NOMO-1 treated with DMSO at 0.1 percent for 48 hours (cell line): ENCODE measurements around the gene UBE2E1.
"Not testable (repeated sequence)": the region's sequence is repeated elsewhere in the genome, so short reads cannot be mapped to it uniquely, and the experiment has no call there.

Experiments used
- DNase-seq: peaks from one replicate; lab custom pipeline; 2025; ENCODE audit not compliant: unreplicated experiment; lab: John Stamatoyannopoulos, UW

UBE2E1 gene

DNA sequence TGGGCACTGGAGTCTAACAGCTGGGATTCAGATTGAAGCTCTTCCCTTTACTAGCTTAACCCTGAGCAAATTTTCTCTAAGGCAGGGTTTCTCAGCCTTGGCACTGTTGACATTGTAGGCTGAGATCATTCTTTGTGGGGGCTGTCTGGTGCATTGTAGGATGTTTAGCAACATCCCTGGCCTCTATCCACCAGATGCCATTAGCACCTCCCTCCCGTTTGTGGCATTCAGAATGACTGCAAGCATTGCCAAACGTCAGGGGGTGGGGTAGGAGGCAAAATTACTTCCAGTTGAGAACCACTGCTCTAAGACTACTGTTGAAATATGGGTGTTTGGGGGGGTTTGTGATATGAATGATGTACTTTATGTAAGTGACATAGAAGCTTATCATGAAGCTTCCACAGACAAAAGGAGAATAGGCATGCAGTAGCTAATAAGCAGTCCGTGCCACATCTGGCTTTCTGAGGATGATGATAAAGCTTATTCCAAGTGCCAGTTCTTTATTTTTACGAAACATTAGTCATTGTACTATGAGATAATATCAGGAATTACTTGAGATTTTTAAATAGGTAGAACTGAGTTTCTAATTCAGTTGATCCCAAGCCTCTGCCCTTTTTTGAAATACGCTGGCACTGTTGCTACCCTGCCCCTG, 71.7 kb downstream of the UBE2E1 start:
- DNase-seq = peak; percentile 81

DNA sequence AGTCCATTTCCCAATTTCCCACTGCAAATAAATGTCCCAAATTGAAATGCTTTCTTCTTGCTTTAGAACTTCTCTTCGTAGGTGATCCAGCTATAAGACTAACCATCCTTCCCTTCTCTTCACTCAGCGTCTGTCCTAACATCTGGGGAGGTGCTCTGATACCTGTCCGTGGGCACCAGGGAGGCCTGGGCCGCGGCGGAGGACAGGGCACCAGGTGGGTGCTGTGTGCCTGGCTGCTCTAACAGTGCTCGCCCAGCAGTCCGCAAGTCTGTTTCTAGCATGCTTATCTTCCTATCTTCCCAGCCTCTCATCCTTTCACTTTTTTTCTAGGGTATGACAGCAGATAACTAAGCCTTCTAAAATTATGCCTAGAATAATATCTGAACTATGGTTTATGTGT, 73.7 kb downstream of the UBE2E1 start:
- DNase-seq = no peak

DNA sequence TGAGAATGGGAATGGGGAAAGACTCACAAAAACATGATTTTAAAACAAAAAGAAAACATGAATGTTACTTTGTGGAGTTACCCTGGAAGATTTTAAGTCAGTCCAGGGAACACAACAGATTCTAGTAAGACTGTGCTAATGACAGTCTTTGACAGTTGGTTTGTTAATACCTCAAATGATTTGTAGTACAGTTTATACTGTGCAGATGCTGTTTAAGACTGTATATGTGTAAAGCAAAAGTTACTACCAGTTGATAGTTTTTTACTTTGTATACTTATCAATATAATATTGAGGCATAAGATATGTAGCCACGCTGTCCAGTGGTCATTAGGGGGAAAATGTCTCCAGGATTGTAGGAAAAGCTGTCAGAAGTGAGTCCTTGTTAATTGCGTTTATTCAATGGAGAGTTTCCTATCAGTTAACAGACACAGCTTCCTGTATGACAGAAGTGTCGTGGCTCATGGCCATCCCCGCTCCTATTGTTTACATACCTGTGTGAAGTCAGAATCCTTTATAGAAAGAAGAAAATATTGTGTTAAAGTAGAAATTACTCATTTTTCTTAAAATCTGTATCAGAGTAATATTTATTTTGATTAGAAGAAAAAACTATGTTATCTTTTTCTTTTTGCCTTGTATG, 75.1 kb downstream of the UBE2E1 start:
- no peak for DNase-seq

DNA sequence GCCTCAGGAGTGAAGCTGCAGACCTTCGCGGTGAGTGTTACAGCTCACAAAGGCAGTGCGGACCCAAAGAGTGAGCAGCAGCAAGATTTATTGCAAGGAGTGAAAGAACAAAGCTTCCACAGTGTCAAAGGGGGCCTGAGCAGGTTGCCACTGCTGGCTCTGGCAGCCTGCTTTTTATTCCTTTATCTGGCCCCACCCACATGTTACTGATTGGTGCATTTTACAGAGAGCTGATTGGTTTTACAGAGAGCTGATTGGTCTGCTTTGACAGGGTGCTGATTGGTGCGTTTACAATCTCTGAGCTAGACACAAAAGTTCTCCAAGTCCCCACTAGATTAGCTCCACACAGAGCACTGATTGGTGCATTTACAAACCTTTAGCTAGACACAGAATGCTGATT, 76.2 kb downstream of the UBE2E1 start:
- DNase-seq = not testable (repeated sequence)

DNA sequence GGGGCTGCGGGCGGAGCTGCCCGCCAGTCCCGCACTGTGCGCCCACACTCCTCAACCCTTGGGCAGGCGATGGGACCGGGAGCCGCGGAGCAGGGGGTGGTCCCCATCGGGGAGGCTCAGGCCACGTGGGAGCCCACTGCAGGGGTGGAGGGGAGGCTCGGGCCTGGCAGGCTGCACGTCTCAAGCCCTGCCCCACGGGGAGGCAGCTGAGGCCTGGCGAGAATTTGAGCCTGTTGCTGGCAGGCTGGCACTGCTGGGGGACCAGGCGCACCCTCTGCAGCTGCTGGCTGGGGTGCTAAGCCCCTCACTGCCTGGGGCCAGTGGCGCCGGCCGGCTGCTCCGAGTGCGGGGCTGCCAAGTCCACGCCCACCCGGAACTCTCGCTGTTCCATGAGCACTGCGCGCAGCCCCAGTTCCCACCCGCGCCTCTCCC, 76.7 kb downstream of the UBE2E1 start:
- no peak for DNase-seq

DNA sequence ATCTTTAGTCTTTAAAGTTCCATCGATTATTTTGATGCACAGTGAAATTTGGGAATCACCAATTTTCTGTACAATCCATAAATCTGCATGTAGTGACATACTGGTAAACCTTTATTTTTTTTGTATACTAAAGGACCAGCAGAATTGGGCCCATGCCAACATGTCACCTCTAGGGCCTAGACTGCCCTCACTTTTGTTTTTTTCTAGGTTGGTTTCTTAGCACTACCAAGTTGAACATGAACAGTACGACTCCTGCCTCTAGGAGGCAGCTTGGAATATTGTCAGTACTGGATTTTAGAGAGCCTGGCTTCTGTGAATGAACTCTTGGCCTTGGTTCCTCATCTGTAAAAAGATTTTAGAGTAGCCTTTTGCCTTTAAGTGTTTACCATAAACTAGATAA, 78.7 kb downstream of the UBE2E1 start:
- DNase-seq = no peak

DNA sequence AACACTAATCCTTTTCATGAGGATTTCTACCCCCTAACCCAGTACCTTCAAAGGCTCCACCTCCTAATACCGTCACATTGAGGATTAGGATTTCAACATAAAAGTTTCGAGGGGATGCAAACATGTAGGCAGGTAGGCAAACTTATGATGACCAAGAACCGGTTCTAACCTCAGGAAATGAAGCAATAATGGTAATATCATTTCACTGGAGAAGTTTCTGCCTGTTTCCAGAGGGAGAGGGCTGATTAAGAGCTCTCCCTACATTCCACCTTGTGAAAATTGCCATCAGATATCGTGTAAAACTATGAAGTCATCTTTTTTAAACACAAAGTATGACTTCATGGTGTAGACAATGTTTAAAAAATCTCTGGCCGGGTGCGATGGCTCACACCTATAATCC, 79.5 kb downstream of the UBE2E1 start:
- DNase-seq = no peak

DNA sequence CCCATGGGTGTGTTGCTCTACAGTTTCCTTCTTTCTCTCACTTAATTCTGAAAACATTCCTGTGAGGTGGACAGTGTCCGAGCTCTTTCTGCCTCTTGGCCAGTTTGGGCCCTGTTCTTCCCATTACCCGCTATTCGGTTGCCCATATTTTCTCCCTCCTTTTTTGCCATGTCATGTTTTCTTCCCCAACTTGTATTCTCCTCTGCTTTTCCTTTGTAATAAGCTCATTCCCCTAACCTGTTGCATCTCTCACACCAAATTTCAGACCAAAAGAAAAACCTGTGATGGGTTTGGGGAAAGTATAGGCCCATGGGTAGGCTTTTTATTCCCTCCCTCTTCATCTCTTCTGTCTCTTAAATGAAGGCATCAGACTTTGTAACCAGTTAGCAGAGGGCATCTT, 80.6 kb downstream of the UBE2E1 start:
- DNase-seq = no peak

DNA sequence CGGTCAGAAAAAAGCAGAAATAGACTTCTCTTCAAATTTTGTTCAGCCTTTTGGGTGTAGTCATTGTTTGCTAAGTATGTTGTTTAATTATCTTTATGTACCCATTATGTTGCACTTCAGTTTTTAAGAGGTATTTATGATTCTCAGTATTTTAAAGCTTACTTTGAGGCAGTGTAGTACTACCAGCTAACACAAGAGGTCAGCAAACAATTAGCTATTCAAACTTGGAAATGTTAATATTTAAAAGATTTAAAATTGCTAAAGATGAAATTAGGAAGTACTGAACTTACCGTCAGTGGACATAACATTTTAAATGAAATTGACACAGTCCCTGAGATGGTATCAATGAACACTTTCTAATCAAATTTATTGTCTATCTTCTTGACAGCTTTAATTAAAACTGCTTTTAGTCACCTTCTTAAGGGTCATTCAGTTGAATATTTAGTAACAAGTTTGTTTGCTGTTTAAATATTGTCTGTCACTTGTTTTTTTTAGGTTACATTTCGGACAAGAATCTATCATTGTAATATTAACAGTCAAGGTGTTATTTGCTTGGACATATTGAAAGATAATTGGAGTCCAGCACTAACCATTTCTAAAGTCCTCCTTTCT, 83.0 kb downstream of the UBE2E1 start:
- DNase-seq = peak; percentile 49

DNA sequence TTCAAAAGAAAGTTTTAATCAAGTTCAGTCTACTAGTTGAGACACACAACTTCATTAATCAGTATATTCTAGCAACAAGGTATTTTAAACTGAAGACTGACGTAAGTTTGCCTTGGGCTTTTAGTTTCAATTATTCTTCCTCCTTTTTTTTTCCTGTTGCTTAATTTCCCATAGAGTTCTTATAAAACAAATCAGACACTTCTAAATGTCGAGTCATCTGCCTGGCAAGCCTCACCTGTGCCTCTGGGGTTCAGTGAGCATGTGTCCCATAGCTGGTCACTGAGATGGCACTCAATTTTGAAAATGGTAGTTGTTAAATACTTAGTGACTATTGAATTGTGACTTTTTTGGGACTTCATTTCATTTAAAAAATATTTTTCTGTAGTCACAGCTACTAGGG, 83.6 kb downstream of the UBE2E1 start:
- peak; percentile 50 for DNase-seq

DNA sequence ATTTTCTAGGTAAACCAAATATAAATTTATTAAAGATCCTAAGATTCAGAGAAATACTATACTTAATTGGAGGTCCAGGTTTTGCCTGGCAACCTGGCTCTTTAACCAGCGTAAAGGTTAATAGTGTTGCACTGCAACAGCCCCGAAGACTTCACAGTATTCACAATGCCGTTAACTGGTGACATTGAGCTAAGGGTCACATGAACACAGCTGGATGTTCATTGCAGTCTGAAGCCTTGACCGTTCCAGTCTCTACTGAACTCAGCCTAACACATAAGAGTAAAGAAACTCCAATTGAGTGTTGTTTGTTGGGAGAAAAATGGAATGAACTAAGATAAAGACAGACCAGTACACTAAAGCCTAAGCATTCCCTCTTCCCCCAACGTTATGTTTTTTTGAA, 84.2 kb downstream of the UBE2E1 start:
- no peak for DNase-seq

DNA sequence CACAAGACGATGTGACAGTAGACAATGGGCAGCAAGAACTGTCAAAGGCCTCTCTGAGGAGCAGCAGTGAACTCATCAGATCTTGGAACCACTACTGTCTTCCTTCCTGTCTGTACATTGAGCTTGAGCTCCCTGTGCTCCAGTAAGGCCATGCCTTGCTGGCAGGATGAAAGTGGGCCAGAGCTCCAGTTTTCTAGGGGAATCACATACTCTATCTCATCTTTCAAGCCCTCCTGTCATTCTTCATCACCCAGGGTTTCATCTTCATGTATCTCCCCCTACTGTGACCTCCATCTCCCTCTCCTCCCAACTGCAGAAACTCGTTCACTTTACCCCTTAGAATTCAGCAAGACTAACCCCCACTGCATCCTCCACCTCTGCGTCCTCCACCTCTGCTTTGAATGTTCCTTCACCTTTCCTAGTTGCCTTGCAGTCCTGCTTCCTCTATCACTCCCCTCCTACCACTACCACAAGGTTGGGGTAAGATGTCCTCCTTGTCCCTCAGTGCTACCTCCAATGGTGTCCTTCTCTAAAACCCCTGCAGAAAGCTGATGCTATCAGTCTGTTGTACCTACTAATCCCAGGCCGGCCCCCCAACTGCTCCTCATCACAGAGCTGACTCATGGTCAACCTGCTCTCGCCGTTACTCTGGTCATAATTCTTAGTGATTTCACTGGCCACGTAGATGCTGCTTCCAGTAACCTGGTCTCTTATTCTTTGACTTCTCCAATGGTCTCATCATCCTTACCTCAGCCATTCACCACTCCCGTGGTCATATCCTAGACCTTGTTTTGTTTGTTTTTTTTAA, 88.7 kb downstream of the UBE2E1 start:
- no peak for DNase-seq

DNA sequence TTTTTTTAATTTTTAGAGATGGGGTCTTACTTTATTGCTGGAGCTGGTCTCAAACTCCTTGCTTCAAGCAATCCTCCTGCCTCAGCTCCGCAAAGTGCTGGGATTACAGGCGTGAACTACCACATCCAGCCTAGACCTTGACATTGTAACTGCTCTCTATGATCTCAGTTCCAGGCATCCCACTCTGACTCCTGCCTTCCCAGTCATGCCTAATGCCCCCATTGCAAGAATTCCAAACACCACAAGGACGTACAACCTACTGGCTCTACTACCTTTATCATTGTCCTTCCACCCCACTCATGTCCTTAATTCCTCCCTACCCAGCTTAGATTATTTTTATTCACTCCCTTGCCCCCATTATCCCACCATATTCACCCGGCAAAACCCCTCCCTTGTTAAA, 89.4 kb downstream of the UBE2E1 start:
- no peak for DNase-seq

DNA sequence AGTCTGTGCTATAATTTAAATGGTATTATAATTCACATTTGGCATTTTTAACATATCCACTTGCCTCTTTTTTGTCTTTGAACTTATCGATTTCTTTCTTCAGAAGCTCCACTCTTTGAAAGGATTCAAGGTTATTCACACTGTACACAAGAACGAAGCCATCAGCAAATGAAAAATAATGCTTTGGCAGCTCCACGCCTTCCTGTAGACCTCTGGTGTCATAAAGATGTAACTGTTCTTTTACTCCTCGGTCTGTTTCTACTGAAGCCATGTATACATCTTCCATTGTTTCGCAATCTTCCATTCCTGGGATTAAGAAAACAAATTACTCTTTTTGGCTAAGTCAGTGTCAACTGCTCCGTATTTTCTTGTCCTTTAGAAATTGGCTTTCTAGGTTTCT, 95.0 kb downstream of the UBE2E1 start:
- DNase-seq = no peak

DNA sequence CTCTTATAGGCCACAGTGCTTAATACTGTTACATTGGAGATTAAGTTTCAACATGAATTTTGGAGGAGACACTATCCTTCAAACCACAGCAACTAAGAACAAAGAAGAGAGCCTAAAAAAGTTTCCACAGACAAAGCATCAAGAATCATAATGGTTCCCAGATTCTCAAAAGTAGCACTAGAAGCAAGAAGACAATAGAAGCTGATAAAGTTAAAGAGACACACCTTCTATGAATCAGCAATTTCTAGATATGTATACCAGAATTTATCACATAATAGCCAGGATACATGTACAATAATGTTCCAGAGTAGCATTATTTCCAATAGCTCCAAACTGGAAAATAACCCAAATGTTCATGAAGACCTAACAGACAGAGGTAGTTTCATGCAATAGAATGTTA, 98.8 kb downstream of the UBE2E1 start:
- DNase-seq = no peak

DNA sequence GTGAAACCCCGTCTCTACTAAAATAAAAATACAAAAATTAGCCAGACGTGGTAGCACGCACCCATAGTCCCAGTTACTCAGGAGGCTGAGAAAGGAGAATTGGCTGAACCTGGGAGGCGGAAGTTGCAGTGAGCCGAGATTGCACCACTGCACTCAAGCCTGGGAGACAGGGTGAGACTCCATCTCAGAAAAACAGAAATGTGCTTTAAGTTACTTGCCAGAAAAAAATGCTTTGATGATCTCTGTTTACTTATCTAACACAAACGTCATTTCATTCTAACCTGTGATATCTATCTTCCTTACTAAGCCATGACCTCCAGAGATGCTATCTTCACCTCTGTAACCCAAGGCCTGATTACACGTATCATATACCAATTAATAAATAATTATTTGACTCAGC, 103.6 kb downstream of the UBE2E1 start:
- DNase-seq = no peak

DNA sequence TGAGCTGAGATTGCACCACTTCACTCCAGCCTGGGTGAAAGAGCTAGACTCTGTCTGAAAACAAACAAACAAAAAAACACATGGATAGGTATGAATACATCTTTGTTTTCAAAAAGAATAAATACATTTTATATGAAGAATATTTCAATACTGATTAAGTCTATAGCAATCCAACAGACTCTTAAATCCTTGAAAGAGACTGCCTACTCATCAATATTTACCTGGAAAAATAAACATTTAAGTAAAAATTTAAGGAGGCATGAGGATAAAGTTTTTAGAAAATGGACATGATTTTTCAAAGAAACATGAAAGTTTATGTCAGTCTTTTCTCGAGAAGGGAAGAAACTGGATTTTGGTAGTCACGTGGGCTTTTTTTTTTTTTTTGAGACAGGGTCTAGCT, 105.6 kb downstream of the UBE2E1 start:
- DNase-seq = no peak

DNA sequence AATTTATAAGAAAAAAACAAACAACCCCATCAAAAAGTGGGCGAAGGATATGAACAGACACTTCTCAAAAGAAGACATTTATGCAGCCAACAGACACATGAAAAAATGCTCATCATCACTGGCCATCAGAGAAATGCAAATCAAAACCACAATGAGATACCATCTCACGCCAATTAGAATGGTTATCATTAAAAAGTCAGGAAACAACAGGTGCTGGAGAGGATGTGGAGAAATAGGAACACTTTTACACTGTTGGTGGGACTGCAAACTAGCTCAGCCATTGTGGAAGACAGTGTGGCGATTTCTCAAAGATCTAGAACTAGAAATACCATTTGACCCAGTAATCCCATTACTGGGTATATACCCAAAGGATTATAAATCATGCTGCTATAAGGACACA, 106.6 kb downstream of the UBE2E1 start:
- DNase-seq = not testable (repeated sequence)

DNA sequence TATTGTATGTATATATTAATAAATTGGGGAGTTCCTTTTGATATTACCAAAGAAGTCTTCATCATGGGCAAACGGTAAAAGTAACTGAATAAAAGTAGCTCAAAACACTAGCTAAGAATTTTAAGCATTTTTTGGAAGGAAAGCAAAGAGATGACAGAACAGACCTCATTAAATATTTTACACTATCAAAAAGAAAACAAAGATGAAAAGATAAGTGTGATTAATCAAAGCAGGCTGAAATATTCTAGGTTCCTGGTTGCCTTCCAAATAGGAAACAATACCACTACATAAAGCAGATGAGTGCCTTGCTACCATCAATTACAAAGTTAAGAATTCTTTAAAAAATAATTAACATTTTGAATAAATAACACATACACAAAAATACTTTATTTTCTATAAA, 107.4 kb downstream of the UBE2E1 start:
- no peak for DNase-seq

DNA sequence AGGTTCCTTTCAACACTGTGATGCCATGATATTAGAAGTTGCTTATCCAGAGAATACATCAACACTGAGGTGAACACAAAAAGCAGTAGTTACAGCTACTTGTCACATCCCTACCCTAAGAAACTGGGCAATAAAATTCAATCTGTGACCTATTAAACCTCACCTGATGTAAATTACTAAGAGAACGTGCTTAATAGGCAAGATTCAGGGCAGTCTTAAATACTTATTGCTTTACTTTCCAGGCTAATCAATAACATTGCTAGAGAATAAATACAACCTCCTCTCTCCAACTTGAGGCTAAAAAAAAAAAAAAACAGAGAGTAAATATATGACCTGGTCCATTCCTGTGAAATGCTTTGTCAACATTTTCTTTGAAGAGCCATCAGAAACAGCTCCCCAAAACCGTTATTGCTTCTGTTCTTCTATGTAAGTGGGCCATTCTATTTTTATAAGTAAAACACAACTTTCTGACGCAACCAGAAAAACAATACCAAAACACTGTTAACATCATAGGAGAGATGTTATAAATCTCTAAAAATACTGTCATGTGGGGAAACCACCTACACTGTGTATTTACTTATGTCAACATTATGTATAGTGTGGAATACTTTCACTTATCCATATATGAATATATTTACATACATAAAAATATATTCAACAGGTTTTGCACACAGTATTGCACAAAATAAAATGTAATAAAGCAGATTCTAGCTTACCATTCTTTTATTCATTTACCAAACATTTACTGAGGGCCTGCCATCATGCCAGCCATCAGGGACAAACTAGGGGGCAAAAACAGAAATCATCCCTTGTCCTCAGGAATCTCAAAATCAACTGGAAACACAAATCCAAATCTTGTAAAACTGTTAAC, 108.4 kb downstream of the UBE2E1 start:
- no peak for DNase-seq
